Inflammatory macrophage (primary cell): ENCODE measurements around the gene OGT.
"Not testable (repeated sequence)": the region's sequence is repeated elsewhere in the genome, so short reads cannot be mapped to it uniquely, and the experiment has no call there.

ENCODE experiments used
- DNase-seq, 2 donors: peaks; one replicate each; pipeline ENCODE4 v3.0.0-alpha.2; 2020 to 2022

Gene OGT

DNA sequence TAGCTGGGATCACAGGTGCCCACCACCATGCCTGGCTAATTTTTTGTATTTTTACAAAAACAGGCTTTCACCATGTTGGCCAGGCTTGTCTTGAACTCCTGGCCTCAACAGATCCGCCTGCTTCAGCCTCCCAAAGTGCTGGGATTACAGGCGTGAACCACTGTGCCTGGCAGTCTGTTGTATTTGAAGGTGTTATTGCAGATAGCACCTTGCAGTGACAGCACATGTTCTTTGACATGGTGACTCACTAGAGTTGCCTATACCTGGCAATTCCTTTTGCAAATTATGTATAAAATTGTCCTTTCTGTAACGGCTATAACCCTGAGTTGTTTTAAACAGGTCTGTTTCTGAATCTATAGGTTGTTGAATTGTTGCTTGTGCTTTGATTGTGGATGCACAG, 7.9 kb downstream of the OGT start:
- no peak for DNase-seq

DNA sequence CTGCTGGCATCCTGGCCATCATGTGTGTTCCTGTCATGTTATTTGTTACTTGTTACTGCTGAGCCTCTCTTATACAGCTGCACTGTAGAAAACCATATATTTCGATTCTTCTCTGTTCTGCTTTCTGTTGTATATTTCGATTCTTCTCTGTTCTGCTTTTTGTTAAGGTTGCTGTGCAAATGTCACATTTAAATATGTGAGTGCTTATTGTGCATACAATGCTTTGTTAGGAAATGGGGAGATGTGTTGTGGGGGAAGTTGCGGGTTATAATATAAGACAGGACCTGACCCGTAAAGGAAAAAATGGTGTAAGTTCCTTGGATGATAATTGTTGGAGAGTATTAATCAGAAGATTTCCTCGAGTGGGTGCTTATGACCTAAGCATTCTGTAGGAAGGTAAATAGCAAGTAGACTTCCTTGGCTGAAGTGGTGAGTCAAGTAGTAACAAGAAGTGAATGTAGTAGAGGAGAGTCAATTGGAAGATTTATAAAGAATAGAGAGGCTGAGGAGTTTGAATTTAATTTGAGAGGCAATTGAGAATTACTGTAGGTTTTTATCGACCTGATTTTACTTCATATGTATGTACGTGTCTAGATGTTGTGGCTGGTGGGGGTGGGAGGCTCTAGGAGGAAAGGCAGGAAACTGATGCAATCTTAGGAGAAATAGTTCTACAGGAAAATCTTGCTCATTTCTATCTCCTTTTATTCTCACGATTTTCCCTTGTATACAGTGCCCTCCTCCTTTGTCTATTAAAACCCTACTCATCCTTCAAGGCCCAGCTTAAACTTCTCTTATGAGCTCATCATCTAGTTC, 8.5 kb downstream of the OGT start:
- peak; percentile 69 to 84 for DNase-seq

DNA sequence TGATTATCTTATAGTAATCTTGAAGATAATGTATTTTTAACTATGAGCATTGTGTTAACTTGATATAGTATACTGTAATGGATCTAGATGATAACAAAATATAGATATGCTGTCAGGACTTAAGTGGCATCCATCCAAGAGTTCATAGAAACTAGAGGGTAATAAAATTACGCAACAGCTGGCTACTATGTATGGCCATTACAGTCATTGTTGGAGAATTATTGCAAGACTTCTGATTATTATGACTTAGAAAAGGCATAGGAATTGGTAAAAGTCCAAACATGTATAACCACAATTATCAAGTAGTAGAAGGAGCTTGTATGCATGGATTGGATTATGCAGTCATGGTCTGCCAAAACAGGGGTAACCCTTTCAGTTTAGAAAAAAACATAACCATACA, 9.5 kb downstream of the OGT start:
- no peak for DNase-seq

DNA sequence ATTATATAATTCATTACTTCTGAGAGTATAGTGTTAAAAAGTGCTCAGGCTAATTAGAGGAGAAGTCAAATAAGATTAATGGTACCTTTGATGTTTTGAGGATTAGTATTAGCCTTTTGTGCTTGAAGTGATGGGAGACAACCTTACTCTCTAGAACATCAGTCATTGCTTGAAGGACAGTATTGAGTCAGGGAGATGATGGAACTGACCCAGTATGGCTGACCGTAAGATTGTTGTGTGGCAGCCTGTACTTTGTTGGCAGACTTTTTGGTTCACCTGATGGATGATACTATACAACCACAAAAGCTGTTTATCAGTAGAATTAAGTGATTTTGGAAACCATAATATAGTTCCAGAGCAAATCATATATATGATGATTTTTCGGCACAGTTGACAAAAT, 9.9 kb downstream of the OGT start:
- no peak for DNase-seq

DNA sequence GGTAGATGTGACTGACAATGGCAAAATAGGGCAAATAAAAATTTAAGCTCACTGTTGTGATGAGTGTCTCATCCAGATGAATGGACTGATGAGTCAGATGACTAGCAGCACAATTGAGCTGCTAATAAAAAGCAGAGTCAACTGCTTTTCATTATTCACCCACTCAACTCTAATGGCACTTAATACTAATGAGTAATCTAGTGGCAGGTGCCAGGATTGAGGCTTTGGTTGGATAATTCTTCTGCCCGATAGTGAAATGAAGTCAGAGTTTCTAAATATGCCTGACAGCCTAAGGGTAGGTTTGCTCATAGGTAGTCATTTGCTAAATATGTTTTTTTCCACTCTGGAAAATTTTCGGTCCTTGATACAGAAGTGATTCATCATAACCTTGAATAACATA, 10.4 kb downstream of the OGT start:
- no peak for DNase-seq

DNA sequence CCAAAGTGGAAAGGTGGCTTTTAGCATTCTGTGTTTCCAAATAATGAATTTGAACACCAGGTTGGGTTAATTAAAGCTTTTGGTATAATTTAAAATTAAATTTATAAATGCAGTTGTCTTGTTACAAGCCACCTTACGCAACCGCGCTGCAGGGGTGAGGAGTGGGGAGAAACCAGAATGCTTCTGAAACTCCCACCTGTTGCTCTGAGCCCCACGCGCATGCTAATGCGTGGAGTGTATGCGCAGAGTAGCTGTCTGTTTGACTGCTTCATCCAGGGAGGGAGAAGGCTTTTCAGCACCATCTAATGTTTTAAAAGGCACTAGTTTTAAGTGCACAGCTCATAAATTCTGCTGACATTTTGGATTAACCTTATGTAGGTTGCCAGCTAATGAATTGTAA, 12.5 kb downstream of the OGT start:
- DNase-seq = no peak

DNA sequence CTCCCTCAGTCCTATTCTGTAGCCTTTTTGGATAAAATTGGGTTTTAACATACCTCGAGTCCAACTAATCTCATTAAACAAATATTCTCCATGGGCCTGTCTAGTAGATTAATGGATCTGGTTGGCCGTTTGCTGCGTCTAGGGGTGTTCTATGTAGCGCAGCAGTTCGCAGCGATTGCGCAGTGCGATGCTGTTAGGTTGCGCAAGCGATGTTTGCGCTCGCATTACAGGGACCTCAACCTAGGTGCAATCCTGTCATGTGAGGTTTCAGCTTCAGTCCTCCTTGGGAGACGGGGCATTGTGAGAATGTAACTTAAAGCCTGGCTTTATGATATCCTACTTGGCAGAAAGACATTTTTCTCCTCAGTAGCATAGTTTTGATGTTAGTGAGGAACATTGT, 14.0 kb downstream of the OGT start:
- peak in 1 of 2 donors; percentile 2 for DNase-seq

DNA sequence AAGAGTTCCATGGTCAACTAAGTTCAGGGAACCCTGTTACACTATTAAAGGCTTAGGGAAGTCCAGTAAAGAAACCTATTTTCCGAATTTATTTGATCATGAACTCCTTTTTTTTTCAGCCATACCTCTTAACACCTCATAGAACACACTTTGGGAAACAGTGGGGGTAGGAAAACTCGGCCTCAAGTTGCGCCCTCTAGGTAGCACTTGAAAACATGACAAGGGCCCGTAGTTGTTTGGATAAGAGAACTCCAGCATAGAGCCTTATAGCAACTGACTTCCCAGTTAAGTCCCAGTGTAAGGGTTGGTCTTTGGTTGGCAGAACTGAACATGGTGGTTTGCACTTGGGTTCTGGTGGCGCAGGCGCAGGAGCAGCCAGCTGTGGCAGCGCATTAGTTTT, 14.4 kb downstream of the OGT start:
- no peak for DNase-seq

DNA sequence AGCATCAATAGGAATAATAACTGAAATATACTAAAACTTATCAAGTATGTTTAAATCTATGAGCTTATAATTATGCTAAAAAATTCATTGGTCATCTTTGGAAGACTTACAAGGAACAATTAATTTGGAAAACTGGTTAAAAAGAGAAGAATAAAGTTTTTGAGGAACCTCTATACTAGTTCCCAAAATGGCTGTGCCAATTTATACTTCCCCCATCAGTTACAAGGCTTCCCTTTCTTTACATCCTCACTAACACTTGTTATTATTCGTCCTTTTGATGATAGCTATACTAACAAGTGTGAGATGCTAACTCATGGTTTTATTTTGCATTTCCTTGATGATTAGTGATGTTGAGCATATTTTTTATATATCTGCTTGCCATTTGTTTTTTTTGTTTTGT, 17.1 kb downstream of the OGT start:
- peak; percentile 13 to 57 for DNase-seq

DNA sequence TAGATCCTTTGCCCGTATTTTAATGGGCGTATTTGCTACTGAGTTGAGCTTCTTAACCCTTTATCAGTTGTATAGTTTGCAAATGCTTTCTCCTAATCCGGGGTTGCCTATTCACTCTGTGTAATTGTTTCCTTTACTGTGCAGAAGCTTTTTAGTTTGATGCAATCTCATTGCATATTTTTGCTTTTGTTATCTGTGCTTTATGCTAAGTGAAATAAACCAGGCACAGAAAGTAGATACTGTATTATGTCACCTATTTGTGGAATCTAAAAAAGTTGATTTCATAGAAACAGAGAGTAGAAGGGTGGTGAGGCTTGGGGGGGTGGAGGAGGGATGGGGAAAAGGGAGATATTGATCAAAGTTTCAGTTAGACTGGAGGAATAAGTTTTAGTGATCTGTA, 17.7 kb downstream of the OGT start:
- no peak for DNase-seq

DNA sequence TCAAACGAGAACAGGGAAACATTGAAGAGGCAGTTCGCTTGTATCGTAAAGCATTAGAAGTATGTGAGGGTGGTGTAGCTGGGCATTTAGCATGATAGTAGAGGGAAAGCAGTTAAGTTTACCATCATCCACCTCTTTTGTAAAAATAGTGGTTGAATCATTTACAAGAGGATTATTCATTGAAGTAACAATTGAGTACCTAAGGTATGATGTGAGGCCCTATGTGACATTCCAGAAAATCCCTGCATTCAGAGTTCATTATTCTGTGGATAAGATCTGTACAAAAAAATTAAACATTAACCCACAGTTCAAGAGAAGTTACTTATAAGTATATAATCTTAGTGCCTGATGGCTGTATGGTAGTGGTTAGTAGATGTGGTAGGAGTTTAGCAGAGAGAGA, 23.1 kb downstream of the OGT start:
- DNase-seq = no peak

DNA sequence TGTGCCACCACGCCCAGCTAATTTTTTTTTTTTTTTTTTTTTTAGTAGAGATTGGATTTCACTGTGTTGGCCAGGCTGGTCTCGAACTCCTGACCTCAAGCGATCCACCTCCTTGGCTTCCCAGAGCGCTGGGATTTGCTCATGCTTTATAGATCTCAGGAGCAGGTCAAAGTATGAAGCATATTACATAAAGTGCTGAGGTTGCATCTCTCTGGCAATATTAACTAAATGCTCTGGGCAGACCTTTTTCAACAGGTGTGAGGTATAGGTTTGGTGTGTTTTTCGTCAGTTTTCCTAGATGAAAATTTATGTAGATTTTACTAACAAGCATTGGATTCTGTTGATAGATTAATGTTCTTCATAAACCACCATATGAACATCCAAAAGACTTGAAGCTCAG, 26.0 kb downstream of the OGT start:
- DNase-seq = no peak

DNA sequence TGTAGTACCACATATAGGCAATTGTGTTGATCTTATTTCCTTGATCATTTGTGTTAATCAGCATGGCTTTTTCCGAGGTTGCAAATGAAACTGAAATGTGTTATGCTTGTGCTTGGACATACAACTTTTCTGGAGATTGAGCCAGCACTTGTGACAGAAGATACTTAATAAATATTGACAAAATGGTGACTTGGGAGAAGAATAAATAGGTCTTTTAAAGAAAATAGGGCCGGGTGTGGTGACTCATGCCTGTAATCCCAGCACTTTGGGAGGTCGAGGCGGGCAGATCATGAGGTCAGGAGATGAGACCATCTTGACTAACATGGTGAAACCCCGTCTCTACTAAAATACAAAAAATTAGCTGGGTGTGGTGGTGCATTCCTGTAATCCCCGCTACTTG, 26.9 kb downstream of the OGT start:
- not testable (repeated sequence) for DNase-seq

DNA sequence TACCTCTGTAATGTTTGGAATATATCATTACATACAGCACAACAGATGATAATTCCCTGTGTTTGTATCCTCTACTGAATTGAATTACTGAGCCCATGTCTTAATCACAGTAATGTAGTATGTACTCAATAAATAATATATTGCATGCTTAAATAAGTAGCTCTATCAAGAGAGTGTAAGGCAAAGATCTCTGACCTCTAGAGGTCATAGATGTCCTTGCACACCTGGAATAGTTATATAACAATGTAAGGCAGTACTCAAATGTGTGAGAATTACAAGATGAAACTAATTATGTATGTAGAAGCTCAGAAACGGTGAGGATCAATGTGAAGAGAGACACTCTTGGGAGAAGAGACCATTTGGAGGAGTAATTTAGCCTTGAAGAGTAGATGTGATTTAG, 31.0 kb downstream of the OGT start:
- no peak for DNase-seq

DNA sequence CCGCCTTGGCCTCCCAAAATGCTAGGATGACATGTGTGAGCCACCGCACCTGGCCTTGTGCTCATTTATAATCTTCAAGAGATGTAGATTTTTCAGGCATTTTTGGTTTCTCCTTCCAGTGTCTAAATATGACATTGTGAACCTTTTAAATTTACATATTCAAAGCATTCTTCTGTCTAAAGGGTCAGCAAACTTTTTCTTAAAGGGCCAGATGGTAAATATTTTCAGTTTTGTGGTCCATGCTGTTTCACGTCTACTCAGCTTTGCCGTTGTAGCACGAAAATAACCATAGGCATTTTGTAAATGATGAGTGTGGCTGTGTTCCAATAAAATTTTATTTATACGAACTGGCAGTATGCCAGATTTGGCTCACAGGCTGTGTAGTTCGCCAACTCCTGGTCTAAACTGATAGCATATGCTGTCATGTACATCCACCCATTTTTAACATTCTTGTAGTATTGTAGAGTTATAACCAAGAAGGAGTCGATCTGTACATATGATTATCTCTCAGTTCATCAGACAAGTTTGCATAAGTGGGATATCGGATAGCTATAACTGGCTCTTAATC, 32.7 kb downstream of the OGT start:
- DNase-seq = no peak

DNA sequence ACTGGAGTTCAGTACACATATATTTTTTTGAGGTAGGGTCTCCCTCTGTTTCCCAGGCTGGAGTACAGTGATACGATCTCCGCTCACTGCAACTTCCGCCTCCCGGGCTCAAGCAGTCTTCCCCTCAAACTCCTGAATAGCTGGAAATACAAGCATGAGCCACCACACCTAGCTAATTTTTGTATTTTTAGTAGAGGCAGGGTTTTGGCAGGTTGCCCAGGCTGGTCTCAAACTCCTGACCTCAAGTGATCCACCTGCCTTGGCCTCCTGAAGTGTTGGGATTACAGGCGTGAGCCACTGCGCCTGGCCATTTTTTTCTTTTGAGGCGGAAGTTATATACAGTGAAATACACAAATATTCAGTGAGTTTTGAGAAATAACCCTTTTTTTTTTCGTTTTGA, 38.5 kb downstream of the OGT start:
- not testable (repeated sequence) for DNase-seq

DNA sequence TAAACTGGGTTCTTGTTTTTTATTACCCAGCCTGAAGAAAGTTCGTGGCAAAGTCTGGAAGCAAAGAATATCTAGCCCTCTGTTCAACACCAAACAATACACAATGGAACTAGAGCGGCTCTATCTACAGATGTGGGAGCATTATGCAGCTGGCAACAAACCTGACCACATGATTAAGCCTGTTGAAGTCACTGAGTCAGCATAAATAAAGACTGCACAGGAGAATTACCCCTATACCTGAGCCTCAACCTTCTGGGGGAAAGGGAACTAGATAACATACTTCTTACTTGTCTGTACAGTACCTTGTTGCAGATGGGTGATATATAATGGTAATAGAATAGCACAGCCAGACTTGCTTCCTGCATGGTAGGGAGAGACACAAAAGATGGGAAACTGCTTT, 40.7 kb downstream of the OGT start:
- DNase-seq = no peak

DNA sequence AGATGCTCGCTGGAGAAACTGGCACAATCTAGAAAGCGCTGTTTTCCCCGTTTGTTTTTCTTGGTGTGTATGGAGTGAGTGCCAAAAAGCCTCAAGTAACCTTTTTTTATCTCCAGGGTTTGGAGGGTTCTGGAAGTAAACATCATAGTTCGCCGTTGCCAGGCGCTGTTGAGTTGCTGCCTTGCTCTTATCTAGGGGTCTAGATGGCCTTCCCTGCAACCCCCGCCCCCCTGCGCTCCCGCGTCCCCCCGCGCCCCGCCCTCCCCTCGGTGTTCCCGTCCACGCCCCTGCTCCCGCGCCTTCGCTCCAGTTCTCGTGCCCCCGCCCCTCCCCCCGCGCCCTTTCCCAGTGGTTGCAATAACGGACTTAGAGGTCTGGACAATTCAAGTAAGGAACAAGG, 44.8 kb downstream of the OGT start:
- DNase-seq = no peak

DNA sequence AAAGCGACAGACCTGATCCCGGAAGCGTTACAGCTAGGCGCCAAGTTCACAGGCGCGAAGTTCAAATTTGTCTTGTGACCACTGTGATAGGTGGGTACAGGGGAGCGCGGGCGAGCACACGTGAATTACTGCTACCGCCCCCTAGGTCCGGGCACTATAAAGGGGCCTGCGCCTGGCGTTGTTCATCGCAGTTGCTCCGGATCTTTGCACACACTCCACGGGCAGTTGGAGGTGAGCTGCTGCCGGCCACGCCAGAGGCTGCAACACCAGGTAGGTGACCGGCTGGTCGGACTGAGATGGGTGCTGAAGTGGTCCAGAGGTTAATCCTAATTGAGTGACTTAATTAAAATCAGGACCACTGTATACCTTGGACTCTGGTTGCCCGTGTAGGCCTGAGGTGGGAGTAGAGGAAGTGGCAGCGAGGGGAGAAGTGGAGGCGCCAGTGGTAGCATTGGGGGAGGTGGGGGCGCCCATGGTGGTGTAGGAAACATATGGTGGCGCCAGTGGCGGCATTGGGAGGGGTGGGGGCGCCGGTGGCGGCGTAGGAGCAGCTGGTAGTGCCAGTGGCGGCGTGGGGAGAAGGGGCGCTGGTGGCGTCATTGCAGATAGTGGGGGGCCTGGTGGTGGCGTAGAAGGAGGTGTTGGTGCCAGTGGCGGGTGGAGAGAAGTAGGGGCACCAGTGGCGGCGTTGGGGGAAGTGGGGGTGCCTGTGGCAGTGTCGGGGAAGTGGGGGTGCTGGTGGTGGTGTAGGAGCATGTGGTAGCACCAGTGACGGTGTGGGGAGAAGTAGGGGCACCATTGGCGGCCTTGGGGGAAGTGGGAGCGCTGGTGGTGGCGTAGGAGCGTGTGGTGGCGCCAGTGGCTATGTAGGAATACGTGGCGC, 45.6 kb downstream of the OGT start, which contains the start of gene GCNA:
GCNA (plus strand) TSS at position 185 of the 883 bp plus-strand sequence. CDS start 2,385 bp downstream, outside the sequence.
- DNase-seq = no peak

DNA sequence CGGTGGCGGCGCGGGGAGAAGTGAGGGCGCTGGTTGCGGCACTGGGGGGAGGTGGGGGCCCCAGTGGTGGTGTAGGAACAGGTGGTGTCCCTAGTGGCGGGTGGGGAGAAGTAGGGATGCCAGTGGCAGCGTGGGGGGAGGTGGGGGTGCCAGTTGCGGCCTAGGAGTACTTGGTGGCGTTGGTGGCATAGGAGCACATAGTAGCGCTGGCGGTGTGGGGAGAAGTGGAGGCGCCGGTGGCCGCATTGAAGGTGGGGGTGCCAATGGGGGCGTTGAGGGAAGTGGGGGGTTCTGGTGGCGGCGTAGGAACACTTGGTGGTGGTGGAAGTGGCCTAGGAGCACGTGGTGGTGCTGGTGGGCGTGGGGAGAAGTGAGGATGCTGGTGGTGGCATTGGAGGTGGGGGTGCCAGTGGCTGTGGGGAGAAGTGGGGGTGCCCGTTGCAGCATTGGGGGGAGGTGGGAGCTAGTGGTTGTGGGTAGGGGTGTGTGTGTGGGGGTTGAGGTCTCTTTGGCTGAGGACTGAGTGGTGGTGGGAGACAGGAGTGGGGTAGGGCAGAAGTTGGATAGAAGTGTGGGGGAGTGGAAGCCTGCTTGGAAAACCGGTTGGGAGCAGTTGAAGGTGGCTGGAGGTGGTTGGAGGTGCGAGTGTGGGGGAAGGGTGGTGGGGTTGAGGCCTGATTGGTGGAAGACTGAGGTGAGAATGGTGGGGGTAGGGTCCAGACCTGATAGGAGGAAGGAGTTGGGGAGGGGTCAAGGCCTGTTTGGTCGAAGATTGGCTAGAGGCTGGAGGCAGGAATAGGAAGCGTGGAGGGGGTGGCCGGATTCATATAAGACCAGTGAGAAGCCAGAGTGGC, 46.5 kb downstream of the OGT start:
- DNase-seq = no peak

DNA sequence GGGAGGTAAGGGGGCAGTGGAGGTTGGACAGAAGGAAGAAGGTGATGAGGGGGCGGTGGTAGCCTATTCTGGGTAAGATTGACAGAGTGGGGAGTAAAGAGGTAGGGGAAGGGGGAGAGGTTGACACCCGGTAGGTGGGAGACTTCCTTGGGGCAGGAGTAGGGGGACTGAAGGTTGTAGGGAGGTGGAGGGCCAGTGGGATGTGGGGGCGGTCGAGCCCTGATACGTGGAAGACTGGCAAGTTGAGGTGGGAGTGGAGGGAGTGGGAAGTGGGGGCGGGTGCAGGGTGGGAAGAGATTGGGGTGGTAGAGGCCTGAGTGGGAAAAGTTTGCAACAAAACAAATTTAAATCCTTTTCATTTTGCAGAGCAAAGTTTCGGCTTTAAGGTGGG, 47.1 kb downstream of the OGT start:
- no peak for DNase-seq

DNA sequence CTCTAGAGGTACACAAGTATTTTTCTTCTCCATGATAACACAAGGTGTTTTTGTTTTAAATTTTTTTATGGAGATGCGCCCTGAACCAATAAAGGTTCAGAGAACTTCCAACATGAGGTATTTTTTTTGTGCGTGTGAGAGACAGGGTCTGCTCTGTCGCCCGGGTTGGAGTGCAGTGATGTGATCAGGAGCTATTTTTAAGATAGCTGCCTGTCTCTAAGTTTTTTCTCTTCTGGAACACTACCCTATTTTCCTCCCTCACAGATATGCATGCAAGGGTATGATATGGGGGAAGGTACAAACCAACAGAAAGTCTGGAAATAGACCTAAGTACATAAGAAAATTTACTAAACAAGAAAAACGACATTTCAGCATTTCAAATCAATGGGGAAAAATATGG, 48.3 kb downstream of the OGT start:
- no peak for DNase-seq

DNA sequence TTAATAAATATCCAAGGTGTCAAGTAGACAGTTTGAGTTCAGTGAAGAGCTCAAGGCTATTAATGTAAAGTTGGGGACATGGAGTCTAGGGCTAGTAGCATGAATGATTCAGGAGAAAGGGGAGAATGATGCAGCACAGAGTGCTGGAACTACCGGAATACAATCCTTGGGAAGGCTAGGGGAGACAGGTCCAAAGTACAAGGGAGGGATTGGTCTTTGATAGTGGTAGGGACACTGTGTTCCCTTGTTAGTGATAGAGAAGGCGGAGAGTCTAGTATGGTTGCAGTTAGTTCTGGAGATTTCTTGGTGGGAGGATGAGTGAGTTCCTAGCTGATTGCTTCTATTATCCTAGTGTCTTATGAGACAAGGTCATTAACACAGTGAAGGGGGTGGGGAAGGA, 54.0 kb downstream of the OGT start:
- no peak for DNase-seq
